HTR-8/SVneo (cell line): ENCODE data around the gene HPSE2.
"Not testable (repeated sequence)": the region's sequence is repeated elsewhere in the genome, so short reads cannot be mapped to it uniquely, and the experiment has no call there.

Experiments used
- DNase-seq: peaks from one replicate; pipeline ENCODE4 v3.0.0; 2011; ENCODE audit warnings: low spot score, mixed read lengths; ENCODE audit not compliant: insufficient read length
- FAIRE-seq: peaks from 2 replicates; lab custom pipeline; 2011; peaks lifted over from hg19 to GRCh38; lab: Jason Lieb, UNC

HPSE2 gene

GRCh38 chr10:99235658-99236626 lies at the start of gene HPSE2:
Gene HPSE2, minus strand, starts transcription at chr10:99235852.
- FAIRE-seq (no peak), DNase-seq (no peak)

DNA sequence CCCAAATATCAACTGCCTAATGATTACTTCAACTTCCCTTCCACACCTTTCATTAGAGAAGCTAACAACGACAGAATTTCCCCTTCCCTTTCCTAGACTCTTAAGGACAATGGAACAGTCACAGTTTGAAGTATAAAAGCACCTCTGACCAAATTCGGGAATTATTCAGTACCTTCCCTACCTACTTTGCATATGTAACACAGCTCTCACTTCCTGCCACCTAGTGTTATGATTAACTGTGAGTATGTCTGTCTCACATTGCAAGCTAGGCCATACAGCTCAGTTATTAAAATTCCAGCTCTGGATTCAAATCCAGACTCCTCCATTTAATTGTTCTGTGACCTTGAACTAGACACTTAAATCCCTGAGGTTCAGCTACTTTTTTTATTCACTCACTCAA lies 44.8 kb upstream of the HPSE2 start:
- no peak for FAIRE-seq
- no peak for DNase-seq

DNA sequence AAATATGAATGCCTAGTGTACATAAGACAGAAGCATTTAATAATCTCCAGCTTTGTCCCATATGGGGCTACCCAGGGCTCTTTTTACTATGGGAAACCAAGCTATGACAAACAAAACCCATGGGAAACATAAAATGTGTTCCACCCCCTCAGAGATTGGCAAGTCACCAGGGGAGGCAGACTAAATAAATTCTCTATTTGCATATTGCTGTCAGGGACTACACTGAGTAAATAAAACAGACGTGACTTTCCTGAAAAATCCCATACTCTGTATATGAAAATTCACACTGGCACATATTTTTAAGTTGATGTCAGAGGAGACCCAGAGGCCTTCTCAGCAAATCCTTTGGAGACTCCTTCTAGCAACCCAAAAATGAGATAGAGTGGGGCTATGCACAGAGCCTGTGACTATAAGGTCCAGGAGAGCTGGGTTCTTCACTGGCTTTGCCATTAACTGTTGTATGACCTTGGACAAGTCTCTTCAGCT lies 44.0 kb upstream of the HPSE2 start:
- FAIRE-seq = no peak
- DNase-seq = no peak

DNA sequence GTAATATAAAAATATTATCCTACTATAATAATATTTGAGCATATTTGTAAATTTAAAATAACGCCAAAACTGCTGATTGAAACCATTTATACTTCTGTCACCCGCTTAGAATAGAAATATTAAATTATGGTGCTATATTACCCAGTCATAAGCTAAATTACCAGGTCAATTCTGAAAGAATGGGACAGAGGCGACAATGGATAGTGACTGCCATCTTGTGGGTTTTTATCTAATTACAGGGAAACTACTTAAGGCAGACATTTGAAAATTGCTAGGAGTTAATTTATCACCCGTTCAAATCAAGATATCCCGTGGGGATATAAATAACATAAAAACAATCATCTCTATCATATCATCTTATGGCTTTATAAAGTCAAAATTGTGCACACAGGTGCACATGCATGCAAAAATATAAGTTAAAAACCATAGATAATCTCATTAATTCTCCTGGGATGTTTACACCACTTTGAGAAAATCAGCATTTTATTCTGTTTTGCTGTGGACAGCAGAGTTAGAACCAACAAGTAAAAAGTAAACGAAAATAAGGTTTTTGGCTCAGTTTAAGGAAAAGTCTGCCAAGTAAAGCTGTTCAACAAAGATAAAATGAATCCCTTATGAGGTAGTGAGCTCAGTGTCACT lies 41.3 kb upstream of the HPSE2 start:
- DNase-seq (peak; percentile 28), FAIRE-seq (no peak)

GRCh38 chr10:99266383-99266782 lies 30.7 kb upstream of the HPSE2 start:
- no peak for FAIRE-seq
- no peak for DNase-seq

DNA sequence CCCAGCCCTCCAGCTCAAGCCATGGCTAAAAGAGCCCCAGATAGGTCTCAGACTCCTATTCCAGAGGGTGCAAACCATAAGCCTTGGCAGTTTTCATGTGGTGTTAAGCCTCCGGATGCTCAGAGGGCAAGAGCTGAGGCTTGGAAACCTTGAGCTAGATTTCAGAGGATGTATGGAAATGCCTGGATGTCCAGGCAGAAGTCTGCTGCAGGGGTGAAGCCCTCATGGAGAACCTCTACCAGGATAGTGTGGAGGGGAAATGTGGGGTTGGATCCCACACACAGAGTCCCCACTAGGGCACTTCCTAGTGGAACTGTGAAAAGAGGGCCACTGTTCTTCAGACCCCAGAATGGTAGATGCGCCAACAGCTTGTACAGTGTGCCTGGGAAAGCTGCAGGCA lies 13.2 kb upstream of the HPSE2 start:
- FAIRE-seq = no peak
- no peak for DNase-seq

GRCh38 chr10:99247893-99248292 lies 12.2 kb upstream of the HPSE2 start:
- not testable (repeated sequence) for DNase-seq

DNA sequence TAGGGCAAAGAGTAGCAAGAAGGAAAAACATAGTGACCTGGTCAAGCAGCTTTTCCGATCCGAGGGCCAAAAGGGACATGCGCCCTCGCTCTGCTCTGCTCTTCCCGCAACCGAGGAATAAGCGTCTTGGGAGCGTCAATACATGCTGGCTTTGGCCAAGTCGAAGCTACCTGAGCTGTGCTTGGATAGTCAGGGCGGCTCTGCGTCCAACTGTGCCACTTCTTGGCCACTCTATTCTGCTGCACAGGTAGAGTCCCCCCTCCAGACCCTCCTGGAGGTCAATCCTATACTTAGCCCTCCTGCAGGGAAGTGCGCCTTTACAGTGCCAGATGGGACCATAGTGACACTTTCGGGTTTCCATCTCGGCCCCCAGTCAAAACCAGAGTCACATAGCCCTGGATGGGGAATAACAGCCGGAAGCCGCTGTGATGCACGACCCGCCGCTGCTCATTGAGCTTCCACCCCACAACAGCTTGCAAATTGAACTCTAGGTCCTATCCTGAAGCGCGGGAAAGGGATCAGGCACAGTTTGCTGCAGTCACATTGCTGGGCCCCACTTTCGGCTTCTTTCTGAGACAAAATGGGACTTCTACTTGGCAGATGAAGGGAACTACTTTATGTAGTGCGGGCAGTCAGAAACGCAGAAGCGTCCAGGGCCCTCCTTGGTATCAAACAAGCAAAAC lies 1.1 kb upstream of the HPSE2 start:
- DNase-seq = no peak
- no peak for FAIRE-seq

More at GRCh38 chr10:99247893-99248292, 12.2 kb upstream of the HPSE2 start:
- not testable (repeated sequence) for FAIRE-seq

GRCh38 chr10:99234791-99235657 lies 628 bp downstream of the HPSE2 start:
- DNase-seq = no peak
- FAIRE-seq = no peak

DNA sequence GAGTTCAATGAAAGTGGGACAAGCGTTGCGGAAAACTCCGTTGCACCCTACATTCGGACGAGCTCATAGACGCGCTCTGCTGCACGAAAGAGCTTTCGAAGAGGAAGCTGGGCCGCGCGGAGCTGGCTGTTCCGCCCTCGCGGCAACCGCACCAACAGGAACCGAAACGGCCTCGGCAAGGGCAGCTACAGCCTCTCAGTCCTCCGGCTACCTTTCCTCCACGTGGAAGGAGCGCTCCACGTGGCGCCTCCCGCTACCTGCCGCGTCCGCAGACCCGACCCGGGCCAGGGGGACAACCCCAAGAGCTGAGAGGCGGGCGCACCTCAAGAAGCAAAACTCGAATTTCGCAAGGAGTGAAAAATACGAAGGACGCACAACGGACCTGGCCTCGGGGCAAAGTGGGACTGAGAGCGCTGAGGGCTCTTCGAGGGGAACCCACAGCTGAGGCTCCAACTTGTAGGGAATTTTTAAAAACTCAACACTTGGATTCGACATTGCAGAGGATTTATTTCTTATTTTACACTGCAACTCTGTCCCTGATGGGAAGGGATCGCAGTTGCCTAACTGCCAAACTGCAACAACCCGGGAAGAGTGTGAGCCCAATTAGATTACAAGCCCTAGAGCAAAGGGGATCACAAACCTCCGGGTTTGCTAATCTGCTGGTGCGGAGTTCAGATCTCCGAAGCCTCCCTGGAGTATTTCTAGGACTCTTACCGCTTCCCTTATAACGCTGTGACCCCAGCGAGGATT lies 1.4 kb downstream of the HPSE2 start:
- DNase-seq = no peak
- FAIRE-seq = no peak

DNA sequence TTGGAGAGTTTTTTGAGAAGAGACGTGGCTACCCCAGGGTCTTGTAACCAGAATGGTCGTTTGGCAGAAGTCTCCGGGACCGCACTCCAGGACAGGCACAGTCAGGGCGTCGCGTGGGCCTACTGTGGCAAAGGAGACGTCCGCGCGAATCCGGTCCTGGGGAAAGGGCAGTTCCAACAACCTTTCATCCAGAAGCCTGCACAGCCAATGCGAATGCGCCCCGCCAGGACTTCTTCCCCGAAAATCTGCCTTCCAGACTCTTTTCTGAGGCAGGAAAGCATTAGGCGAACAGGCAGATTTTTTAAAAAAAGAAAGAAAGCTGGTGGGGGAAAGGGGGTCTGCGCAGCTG lies 2.0 kb downstream of the HPSE2 start:
- no peak for FAIRE-seq
- no peak for DNase-seq

GRCh38 chr10:99233000-99233688 lies 2.5 kb downstream of the HPSE2 start:
- no peak for FAIRE-seq
- no peak for DNase-seq

- no peak for FAIRE-seq
- DNase-seq = no peak
These were observed 3.2 kb downstream of the HPSE2 start for GRCh38 chr10:99232360-99232999.

DNA sequence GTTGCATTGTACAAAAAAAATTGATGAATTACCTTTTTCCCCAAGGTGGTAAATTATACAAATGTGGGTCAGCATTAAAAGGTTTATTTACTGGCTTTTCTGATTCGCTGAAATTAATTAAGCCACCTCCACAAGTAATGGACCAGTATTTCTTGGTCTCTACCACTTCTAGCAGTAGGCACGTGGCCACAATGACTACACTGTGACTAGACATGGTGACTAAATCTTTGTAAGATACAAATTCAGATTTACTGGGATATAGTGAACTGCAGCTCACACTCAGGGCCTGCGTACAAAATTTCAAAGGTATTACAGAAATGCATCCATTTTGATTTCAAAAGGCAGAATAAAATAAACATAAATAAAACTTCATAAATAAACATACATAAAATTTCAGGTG lies 10.9 kb downstream of the HPSE2 start:
- DNase-seq = no peak

GRCh38 chr10:99207340-99207739 lies 28.3 kb downstream of the HPSE2 start:
- no peak for FAIRE-seq

More for the DNA sequence above, 10.9 kb downstream of the HPSE2 start:
- no peak for FAIRE-seq

GRCh38 chr10:99203310-99203709 lies 32.3 kb downstream of the HPSE2 start:
- FAIRE-seq (no peak), DNase-seq (no peak)

More at GRCh38 chr10:99207340-99207739, 28.3 kb downstream of the HPSE2 start:
- no peak for DNase-seq

DNA sequence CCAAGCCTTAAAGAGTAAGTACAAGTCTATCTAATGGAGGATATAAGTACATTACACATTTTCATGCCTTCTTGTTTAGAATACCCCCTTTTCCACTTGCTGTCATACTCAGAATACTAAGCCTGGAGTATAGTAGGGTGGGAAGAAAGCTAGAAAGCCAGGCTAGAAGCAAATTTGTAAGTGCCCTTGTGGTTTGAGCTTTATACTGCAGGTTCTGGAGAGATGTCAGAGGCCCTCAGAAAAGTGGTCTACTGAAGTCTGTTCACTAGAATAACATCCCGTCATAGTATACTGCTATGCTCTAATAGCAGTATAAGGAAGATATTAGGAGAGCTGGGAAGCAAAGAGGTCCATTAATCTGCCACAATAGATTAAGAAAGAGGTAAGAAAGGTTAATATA lies 62.7 kb downstream of the HPSE2 start:
- DNase-seq (no peak), FAIRE-seq (no peak)

GRCh38 chr10:99172128-99172738 lies 63.4 kb downstream of the HPSE2 start:
- FAIRE-seq (no peak), DNase-seq (peak; percentile 36)
